Suprapubic skin (tissue), 3 donors: ENCODE results near the gene NPHP1.

ENCODE experiments used
- POLR2A ChIP-seq, 2 donors: fragments of 450-650 bp; IDR thresholded peaks; one replicate each; pipeline ENCODE4 v1.6.1; 2017; ENCODE audit warnings: antibody characterized with exemption in 2 of 2, mild to moderate bottlenecking in 2 of 2, moderate library complexity in 2 of 2
- TF ChIP-seq, protein P1 (sequence below), 2 donors: fragments of 200-600 bp in 1 of 2; fragments of 450-650 bp in 1 of 2; sonication (generic) in 1 of 2; IDR thresholded peaks; one replicate each; pipeline ENCODE4 v1.5.1; 2016 to 2019; ENCODE audit warnings: antibody characterized with exemption in 2 of 2, mild to moderate bottlenecking in 1 of 2, moderate library complexity in 1 of 2

GRCh38 chr2:110173523-110173922, 31.3 kb downstream of the NPHP1 start:
- TF ChIP-seq, protein P1, sequence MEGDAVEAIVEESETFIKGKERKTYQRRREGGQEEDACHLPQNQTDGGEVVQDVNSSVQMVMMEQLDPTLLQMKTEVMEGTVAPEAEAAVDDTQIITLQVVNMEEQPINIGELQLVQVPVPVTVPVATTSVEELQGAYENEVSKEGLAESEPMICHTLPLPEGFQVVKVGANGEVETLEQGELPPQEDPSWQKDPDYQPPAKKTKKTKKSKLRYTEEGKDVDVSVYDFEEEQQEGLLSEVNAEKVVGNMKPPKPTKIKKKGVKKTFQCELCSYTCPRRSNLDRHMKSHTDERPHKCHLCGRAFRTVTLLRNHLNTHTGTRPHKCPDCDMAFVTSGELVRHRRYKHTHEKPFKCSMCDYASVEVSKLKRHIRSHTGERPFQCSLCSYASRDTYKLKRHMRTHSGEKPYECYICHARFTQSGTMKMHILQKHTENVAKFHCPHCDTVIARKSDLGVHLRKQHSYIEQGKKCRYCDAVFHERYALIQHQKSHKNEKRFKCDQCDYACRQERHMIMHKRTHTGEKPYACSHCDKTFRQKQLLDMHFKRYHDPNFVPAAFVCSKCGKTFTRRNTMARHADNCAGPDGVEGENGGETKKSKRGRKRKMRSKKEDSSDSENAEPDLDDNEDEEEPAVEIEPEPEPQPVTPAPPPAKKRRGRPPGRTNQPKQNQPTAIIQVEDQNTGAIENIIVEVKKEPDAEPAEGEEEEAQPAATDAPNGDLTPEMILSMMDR (IDR thresholded peaks at IDR 0.05) = no peak
- no peak for TF ChIP-seq POLR2A (IDR thresholded peaks at IDR 0.05)
